WTC11 (cell line): ENCODE data around the gene GFY. TPM values are rescaled to one million over a fixed set of nuclear protein-coding genes. Genes with fewer than 3 reads are reported as not detected.

Experiments used
- ATAC-seq: fragments of 200-7000 bp; cut with Tn5 transposase; 2 replicates; pipeline ENCODE4 v1.10.0; 2021; ENCODE audit warnings: mild to moderate bottlenecking, moderate library complexity
- CTCF ChIA-PET: fragments of 300-600 bp; sonication (Branson Sonifier 250); formaldehyde crosslinking; loops from one replicate; lab custom pipeline; 2021; ENCODE audit warnings: antibody characterized with exemption; lab: Charles Lee
- POLR2A ChIA-PET: fragments of 350-600 bp; sonication (Branson Sonifier 250); formaldehyde crosslinking; loops from one replicate; lab custom pipeline; 2021; ENCODE audit warnings: antibody characterized with exemption; lab: Charles Lee
- DNase-seq: peaks from one replicate; pipeline ENCODE4 v3.0.0; 2021; ENCODE audit warnings: low spot score
- H3K27ac Mint-ChIP-seq: 2 replicates; pipeline ENCODE4 v1.8.0; 2021; ENCODE audit warnings: mixed read lengths
- H3K27me3 Mint-ChIP-seq: 2 replicates; pipeline ENCODE4 v1.8.0; 2021; ENCODE audit warnings: low read depth, mild to moderate bottlenecking, moderate library complexity, mixed read lengths
- H3K36me3 Mint-ChIP-seq: 2 replicates; pipeline ENCODE4 v1.8.0; 2021; ENCODE audit warnings: mixed read lengths
- H3K4me1 Mint-ChIP-seq: 2 replicates; pipeline ENCODE4 v1.8.0; 2022; ENCODE audit warnings: mixed read lengths
- H3K4me3 Mint-ChIP-seq: 2 replicates; pipeline ENCODE4 v1.8.0; 2021; ENCODE audit warnings: mild to moderate bottlenecking, moderate library complexity, mixed read lengths
- H3K9me3 Mint-ChIP-seq: 2 replicates; pipeline ENCODE4 v1.8.0; 2021; ENCODE audit warnings: mixed read lengths
- ATF1 ChIP-seq: sonication (generic); formaldehyde crosslinking; IDR thresholded peaks from 2 replicates; pipeline ENCODE4 v1.8.1; 2023; ENCODE audit warnings: mild to moderate bottlenecking, moderate library complexity, missing genetic modification reagents
- CREB1 ChIP-seq: sonication (generic); formaldehyde crosslinking; IDR thresholded peaks from 2 replicates; pipeline ENCODE4 v1.8.0; 2023; ENCODE audit warnings: mild to moderate bottlenecking, missing genetic modification reagents
- OVOL2 ChIP-seq: fragments of 250-450 bp; sonication (Bioruptor Pico); IDR thresholded peaks from 2 replicates; pipeline ENCODE4 v1.9.0; 2021; ENCODE audit warnings: mild to moderate bottlenecking, borderline replicate concordance
- SOX15 ChIP-seq: fragments of 250-450 bp; sonication (Bioruptor Pico); IDR thresholded peaks from 2 replicates; pipeline ENCODE4 v1.9.0; 2021; ENCODE audit warnings: mild to moderate bottlenecking
- TEAD4 ChIP-seq: sonication (generic); formaldehyde crosslinking; IDR thresholded peaks from 2 replicates; pipeline ENCODE4 v1.8.0; 2022; ENCODE audit warnings: mild to moderate bottlenecking, missing genetic modification reagents
- ZNF416 ChIP-seq: fragments of 250-450 bp; sonication (Bioruptor Pico); IDR thresholded peaks from 2 replicates; pipeline ENCODE4 v1.9.0; 2021; ENCODE audit warnings: mild to moderate bottlenecking, inconsistent platforms
- ZNF423 ChIP-seq: fragments of 250-450 bp; sonication (Bioruptor Pico); IDR thresholded peaks from 2 replicates; pipeline ENCODE4 v2.1.2; 2022; ENCODE audit warnings: mild to moderate bottlenecking, moderate library complexity
- ZNF532 ChIP-seq: fragments of 250-450 bp; sonication (Bioruptor Pico); IDR thresholded peaks from 2 replicates; pipeline ENCODE4 v1.9.0; 2021; ENCODE audit warnings: mild to moderate bottlenecking, borderline replicate concordance
- total RNA-seq: library from RNA; stranded (reverse); gene quantifications from 3 replicates; pipeline ENCODE4 v1.2.3, GENCODE V29; 2021
- TF ChIP-seq, protein P1 (sequence below): sonication (generic); formaldehyde crosslinking; IDR thresholded peaks from 2 replicates; pipeline ENCODE4 v1.8.1; 2022; ENCODE audit warnings: low read depth, mild to moderate bottlenecking, moderate library complexity, missing genetic modification reagents, borderline replicate concordance
- TF ChIP-seq, protein P2 (sequence below): sonication (generic); formaldehyde crosslinking; IDR thresholded peaks from 2 replicates; pipeline ENCODE4 v1.8.1; 2023; ENCODE audit warnings: mild to moderate bottlenecking, missing genetic modification reagents, borderline replicate concordance
- TF ChIP-seq, protein P3 (sequence below): sonication (generic); formaldehyde crosslinking; IDR thresholded peaks from 2 replicates; pipeline ENCODE4 v1.8.1; 2023; ENCODE audit warnings: mild to moderate bottlenecking, missing genetic modification reagents

Gene GFY
- total RNA-seq, 1 experiment from 2014 or later: 0.87 TPM

DNA sequence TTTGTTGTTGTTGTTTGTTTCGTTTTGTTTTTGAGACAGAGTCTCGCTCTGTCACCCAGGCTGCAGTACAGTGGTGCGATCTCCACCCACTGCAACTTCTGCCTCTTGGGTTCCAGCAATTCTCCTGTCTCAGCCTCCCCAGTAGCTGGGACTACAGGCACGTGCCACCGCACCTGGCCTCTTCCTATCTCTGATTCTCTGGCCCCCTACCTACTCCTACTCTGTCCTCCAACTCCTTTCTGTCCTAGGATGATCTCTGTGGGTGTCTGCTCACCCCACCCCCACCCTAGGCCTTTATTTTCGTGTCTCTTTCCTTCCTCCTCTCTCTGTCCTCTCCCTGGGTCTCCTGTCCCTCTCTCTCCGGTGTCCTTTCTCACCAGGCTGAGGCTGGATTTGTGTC, 25.2 kb downstream of the GFY start:
- POLR2A ChIA-PET: no interaction called here
- CTCF ChIA-PET: interaction anchor here (2.8 kb wide), 1 partner anchor 26 kb away, joined by 17 read pairs; no protein-coding TSS in a partner anchor
- peaks cover 38% of the 10 kb centered on the region for H3K4me1 Mint-ChIP-seq

More for the DNA sequence above, 25.2 kb downstream of the GFY start:
- ATAC-seq: no peak
- TF ChIP-seq TEAD4 (CRISPR knock-in tag): no peak
- TF ChIP-seq ZNF416: no peak
- TF ChIP-seq ZNF532 (CRISPR knock-in tag): no peak
- TF ChIP-seq ATF1 (CRISPR knock-in tag): no peak
- TF ChIP-seq, protein P1, sequence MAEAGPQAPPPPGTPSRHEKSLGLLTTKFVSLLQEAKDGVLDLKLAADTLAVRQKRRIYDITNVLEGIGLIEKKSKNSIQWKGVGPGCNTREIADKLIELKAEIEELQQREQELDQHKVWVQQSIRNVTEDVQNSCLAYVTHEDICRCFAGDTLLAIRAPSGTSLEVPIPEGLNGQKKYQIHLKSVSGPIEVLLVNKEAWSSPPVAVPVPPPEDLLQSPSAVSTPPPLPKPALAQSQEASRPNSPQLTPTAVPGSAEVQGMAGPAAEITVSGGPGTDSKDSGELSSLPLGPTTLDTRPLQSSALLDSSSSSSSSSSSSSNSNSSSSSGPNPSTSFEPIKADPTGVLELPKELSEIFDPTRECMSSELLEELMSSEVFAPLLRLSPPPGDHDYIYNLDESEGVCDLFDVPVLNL (CRISPR knock-in tag): no peak
- TF ChIP-seq, protein P2, sequence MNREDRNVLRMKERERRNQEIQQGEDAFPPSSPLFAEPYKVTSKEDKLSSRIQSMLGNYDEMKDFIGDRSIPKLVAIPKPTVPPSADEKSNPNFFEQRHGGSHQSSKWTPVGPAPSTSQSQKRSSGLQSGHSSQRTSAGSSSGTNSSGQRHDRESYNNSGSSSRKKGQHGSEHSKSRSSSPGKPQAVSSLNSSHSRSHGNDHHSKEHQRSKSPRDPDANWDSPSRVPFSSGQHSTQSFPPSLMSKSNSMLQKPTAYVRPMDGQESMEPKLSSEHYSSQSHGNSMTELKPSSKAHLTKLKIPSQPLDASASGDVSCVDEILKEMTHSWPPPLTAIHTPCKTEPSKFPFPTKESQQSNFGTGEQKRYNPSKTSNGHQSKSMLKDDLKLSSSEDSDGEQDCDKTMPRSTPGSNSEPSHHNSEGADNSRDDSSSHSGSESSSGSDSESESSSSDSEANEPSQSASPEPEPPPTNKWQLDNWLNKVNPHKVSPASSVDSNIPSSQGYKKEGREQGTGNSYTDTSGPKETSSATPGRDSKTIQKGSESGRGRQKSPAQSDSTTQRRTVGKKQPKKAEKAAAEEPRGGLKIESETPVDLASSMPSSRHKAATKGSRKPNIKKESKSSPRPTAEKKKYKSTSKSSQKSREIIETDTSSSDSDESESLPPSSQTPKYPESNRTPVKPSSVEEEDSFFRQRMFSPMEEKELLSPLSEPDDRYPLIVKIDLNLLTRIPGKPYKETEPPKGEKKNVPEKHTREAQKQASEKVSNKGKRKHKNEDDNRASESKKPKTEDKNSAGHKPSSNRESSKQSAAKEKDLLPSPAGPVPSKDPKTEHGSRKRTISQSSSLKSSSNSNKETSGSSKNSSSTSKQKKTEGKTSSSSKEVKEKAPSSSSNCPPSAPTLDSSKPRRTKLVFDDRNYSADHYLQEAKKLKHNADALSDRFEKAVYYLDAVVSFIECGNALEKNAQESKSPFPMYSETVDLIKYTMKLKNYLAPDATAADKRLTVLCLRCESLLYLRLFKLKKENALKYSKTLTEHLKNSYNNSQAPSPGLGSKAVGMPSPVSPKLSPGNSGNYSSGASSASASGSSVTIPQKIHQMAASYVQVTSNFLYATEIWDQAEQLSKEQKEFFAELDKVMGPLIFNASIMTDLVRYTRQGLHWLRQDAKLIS: no peak
- TF ChIP-seq, protein P3, sequence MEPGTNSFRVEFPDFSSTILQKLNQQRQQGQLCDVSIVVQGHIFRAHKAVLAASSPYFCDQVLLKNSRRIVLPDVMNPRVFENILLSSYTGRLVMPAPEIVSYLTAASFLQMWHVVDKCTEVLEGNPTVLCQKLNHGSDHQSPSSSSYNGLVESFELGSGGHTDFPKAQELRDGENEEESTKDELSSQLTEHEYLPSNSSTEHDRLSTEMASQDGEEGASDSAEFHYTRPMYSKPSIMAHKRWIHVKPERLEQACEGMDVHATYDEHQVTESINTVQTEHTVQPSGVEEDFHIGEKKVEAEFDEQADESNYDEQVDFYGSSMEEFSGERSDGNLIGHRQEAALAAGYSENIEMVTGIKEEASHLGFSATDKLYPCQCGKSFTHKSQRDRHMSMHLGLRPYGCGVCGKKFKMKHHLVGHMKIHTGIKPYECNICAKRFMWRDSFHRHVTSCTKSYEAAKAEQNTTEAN (CRISPR knock-in tag): no peak
- TF ChIP-seq CREB1 (CRISPR knock-in tag): no peak
- TF ChIP-seq SOX15 (CRISPR knock-in tag): no peak
- no peak for TF ChIP-seq ZNF423 (CRISPR knock-in tag)
- no peak for TF ChIP-seq OVOL2
- TF ChIP-seq, all 79 proteins: peak for 0
- Mint-ChIP-seq H3K36me3 (peaks cover 32% of the 10 kb centered on the region), H3K27me3 (no peaks in the 10 kb centered on the region), H3K4me3 (peak overlapping the region; percentile 94), H3K27ac (peak overlapping the region; percentile 94), H3K9me3 (no peaks in the 10 kb centered on the region)
- no peak for DNase-seq
